ENCODE data around the gene TTLL11.

DNA sequence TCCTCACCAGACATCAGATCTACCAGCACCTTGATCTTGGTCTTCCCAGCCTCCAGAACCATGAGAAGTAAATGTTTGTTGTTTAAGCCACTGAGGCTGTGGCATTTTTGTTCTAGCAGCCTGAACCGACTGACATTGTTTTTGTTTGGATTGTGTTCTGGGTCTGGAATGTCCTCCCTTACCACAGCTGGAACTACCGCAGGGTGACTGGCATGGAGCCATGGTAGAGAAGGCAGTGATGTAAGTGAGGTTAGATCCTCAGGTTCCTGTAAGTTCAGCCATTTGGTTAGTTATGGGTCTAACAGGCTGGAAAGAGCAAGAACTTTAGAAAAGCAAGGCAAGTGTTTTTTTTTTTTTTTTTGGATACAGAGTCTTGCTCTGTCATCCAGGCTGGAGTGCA lies 232.4 kb downstream of the TTLL11 start:
- TF ChIP-seq, protein P1, sequence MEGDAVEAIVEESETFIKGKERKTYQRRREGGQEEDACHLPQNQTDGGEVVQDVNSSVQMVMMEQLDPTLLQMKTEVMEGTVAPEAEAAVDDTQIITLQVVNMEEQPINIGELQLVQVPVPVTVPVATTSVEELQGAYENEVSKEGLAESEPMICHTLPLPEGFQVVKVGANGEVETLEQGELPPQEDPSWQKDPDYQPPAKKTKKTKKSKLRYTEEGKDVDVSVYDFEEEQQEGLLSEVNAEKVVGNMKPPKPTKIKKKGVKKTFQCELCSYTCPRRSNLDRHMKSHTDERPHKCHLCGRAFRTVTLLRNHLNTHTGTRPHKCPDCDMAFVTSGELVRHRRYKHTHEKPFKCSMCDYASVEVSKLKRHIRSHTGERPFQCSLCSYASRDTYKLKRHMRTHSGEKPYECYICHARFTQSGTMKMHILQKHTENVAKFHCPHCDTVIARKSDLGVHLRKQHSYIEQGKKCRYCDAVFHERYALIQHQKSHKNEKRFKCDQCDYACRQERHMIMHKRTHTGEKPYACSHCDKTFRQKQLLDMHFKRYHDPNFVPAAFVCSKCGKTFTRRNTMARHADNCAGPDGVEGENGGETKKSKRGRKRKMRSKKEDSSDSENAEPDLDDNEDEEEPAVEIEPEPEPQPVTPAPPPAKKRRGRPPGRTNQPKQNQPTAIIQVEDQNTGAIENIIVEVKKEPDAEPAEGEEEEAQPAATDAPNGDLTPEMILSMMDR (IDR thresholded peaks at IDR 0.05): no peak
- no peak for TF ChIP-seq POLR2A (IDR thresholded peaks at IDR 0.05)

Data from uterus (tissue), 2 donors.